Mesothelial cell of epicardium (in vitro differentiated cells): ENCODE measurements around the gene PRSS21. TPM values are rescaled to one million over a fixed set of nuclear protein-coding genes. Genes with fewer than 3 reads are reported as not detected.
A peak's percentile ranks its signal among the peaks of the same experiment; 100 is the strongest.

Experiments used
- DNase-seq, 2 experiments: peaks; one replicate each; pipeline ENCODE4 v3.0.0; 2021; ENCODE audit warnings: low spot score in 2 of 2; ENCODE audit not compliant: unreplicated experiment in 2 of 2
- H3K27ac Mint-ChIP-seq: 2 replicates; pipeline ENCODE4 v1.8.0; 2021; ENCODE audit warnings: mixed read lengths
- H3K27me3 Mint-ChIP-seq: 2 replicates; pipeline ENCODE4 v1.8.0; 2021; ENCODE audit warnings: low read depth, mixed read lengths
- H3K36me3 Mint-ChIP-seq: 2 replicates; pipeline ENCODE4 v1.8.0; 2021; ENCODE audit warnings: mixed read lengths
- H3K4me1 Mint-ChIP-seq: 2 replicates; pipeline ENCODE4 v1.8.0; 2021; ENCODE audit warnings: mixed read lengths
- H3K4me3 Mint-ChIP-seq: 2 replicates; pipeline ENCODE4 v1.8.0; 2021; ENCODE audit warnings: mild to moderate bottlenecking, moderate library complexity, mixed read lengths
- H3K9me3 Mint-ChIP-seq: 2 replicates; pipeline ENCODE4 v1.8.0; 2021; ENCODE audit warnings: mixed read lengths
- total RNA-seq: library from RNA; stranded (reverse); gene quantifications from 3 replicates; pipeline ENCODE4 v1.2.1, GENCODE V29; 2021
- TF ChIP-seq, protein P1 (sequence below): fragments of 200-600 bp; sonication (generic); IDR thresholded peaks from one replicate; pipeline ENCODE4 v1.5.0; 2021; ENCODE audit warnings: antibody characterized with exemption; ENCODE audit not compliant: unreplicated experiment

The PRSS21 gene
- total RNA-seq, 1 donor from 2014 or later, result not detected

DNA sequence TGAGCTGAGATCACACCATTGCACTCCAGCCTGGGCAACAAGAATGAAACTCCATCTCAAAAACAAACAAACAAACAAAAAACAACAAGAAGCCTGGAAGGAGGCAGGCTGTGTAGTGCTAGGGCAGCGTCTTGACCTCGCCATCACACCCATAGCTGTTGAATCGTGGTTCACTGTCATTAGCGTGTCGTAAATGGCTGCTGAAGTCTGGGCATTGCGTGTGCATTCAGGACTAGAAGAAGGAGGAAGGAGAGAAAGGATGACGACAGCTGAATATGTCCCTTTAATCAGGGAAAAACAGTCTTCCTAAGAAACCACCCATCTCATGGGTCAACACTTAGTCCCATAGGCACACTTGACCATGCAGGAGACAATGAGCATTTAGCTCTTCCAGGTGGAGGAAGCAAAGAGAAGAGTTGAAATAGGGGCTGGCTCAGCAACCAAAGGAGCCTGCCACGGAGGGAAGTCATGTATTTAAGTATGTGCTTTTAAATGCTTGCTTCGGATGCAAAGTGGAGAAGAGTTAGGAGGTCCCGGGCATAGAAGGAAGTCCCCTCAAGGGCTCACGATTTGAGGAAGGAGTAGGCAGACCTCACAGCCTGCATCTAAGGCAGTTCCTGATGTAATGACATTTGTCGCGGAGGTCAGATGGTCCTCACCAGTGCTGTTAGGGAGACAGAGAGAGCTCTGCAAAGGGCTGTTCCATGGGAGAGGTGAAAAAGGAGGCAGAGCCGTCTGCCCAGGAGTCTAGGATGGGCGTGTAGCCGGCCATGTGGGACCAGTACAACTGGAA is 32.1 kb downstream of the PRSS21 start:
- Mint-ChIP-seq H3K36me3 (peaks cover 3% of the 10 kb centered on the region), H3K9me3 (peaks cover 2% of the 10 kb centered on the region), H3K27me3 (peaks cover 13% of the 10 kb centered on the region), H3K4me3 (no peak overlapping the region), H3K27ac (no peak overlapping the region), H3K4me1 (peaks cover 4% of the 10 kb centered on the region)
- no peak for DNase-seq
- TF ChIP-seq, protein P1, sequence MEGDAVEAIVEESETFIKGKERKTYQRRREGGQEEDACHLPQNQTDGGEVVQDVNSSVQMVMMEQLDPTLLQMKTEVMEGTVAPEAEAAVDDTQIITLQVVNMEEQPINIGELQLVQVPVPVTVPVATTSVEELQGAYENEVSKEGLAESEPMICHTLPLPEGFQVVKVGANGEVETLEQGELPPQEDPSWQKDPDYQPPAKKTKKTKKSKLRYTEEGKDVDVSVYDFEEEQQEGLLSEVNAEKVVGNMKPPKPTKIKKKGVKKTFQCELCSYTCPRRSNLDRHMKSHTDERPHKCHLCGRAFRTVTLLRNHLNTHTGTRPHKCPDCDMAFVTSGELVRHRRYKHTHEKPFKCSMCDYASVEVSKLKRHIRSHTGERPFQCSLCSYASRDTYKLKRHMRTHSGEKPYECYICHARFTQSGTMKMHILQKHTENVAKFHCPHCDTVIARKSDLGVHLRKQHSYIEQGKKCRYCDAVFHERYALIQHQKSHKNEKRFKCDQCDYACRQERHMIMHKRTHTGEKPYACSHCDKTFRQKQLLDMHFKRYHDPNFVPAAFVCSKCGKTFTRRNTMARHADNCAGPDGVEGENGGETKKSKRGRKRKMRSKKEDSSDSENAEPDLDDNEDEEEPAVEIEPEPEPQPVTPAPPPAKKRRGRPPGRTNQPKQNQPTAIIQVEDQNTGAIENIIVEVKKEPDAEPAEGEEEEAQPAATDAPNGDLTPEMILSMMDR, result no peak

DNA sequence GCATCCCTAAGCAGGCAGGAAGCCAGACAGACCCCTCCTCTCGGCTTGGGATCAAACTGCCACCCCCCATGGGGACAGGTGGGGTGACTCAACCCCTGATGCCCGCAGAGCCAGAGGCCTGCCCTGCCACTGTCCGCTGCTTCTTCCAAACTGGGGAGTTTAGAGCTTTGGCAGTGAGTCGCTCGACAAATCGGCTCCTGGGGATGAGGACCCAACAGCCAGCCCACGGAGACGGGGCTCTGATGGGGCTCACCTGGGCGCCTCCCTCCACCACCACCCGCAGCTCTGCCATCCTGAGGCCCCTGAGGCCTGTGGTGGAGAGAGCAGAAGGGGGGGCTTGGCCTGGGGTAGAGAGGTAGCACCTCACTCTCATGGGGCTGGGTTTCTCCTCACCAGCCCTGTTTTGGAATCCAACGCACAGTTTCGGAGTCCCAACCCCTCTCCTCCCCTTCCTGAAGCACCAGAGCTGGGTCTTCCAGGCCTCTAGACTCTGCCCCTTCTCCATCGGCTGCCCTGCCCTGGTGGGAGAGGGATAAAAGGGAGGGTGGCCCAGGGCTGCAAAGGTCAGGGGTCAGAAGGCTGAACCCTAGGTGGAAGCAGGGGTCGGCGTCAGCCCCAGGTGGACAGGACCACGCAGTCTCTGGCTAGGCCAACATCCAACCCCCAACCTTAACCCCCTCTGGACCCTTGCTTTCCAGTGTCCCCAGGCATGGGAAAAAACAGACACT is 35.1 kb downstream of the PRSS21 start:
- peaks cover 8% of the 10 kb centered on the region for H3K9me3 Mint-ChIP-seq
- H3K4me1 Mint-ChIP-seq, result no peaks in the 10 kb centered on the region
- H3K27ac Mint-ChIP-seq, result no peak overlapping the region
- no peak for DNase-seq
- H3K4me3 Mint-ChIP-seq, result no peak overlapping the region
- peaks cover 11% of the 10 kb centered on the region for H3K36me3 Mint-ChIP-seq
- H3K27me3 Mint-ChIP-seq, result peaks cover 13% of the 10 kb centered on the region
- TF ChIP-seq, protein P1, result no peak

DNA sequence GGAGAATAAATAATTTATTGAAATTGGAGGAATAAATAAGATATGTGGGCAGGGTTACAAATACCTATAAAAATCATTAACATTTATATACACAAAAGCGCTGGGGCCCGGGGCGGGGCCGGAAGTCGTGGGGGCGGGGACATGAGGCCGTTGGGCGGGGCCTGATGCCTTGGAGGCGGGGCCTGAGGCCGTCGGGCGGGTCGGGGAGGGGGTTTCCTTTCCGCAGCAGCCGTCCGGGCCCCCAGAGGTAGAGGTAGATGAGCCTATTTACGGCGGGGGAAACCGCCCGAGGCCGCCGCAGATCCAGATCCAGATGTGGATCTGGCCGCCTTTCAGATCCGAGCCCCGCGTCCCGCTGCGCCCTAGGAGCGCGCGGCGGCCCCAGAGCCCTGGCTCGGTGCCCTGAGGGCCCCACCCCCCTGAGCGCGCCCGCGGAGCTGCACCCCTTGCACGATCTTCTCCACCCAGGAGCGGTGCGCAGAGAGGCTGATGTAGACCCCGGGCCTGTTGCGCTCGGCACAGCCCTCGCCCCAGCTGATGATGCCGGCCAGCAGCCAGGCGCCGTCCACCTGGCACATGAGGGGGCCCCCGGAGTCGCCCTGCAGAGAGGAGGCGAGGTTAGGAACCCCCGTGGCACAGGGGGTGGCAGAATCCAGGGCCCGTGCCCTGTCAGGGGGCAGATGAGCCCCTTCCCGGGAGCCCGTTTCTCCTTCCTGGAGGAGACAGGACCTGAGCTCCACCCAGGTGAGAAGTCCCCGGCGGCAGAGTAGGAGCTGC is 35.9 kb downstream of the PRSS21 start:
- Mint-ChIP-seq H3K4me1 (peaks cover 3% of the 10 kb centered on the region), H3K36me3 (peaks cover 11% of the 10 kb centered on the region), H3K4me3 (no peak overlapping the region), H3K27me3 (peaks cover 17% of the 10 kb centered on the region), H3K27ac (no peak overlapping the region), H3K9me3 (peaks cover 8% of the 10 kb centered on the region)
- no peak for DNase-seq
- TF ChIP-seq, protein P1, result no peak

DNA sequence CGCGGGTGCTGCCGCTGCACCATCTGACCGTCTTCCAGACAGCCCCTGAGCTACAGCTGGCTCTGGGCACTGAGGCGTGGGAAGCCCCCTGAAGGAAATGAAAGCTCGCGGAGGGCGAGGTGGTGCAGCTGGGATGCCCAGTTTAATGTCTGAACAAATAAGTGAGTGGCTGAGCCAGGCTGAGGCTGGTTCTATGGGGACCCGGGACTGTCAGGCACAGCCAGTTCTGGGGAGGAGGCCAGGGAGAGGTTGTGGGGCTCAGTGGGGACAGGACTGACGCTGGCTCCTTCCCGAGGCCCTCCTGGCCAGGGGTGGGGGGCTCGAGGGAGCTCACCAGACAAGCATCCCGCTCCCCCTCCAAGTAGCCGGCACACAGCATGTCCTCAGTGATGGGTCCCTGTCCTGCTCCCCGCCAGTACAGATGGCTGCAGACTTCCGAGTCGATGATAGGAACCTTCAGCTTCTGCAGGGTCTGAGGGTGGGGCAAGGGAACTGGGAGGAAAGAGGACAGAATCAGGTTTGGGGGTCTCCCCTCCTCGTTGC is 36.6 kb downstream of the PRSS21 start:
- Mint-ChIP-seq H3K27ac (no peak overlapping the region), H3K4me3 (no peak overlapping the region), H3K9me3 (peaks cover 8% of the 10 kb centered on the region), H3K27me3 (peaks cover 17% of the 10 kb centered on the region), H3K36me3 (peaks cover 11% of the 10 kb centered on the region), H3K4me1 (peaks cover 3% of the 10 kb centered on the region)
- TF ChIP-seq, protein P1, result no peak
- DNase-seq, result no peak

DNA sequence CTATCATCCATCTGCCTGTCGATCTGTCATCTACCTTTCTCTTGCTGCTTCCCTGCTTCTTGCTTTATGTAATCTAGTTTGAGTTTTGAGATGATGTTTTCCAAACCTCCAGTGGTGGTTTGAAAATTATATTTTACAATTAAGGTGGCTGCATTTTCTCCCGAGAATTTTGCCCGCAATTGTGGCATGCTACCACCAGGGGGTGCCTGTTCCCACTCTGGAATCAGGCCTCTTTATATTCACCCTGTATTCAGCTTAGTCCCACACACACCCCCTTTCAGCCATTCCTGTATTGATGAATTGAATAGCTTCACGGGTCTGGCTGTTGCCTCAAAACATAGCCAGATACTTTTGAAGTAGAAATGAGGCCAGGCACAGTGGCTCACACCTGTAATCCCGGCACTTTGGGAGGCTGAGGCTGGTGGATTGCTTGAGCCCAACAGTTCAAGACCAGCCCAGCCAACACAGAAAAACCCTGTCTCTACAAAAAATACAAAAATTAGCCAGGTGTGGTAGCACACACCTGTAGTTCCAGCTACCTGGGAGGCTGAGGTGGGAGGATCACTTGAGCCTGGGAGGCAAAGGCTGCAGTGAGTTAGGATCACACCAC is 37.8 kb downstream of the PRSS21 start:
- TF ChIP-seq, protein P1, result peak; percentile 83
- DNase-seq, result no peak
- H3K9me3 Mint-ChIP-seq, result peaks cover 8% of the 10 kb centered on the region
- H3K36me3 Mint-ChIP-seq, result peaks cover 11% of the 10 kb centered on the region
- peaks cover 5% of the 10 kb centered on the region for H3K4me1 Mint-ChIP-seq
- H3K4me3 Mint-ChIP-seq, result no peak overlapping the region
- H3K27ac Mint-ChIP-seq, result no peak overlapping the region
- H3K27me3 Mint-ChIP-seq, result peaks cover 11% of the 10 kb centered on the region
